AML-193 (cell line): ENCODE data around the gene NPAP1.
"Not testable (repeated sequence)": the region's sequence is repeated elsewhere in the genome, so short reads cannot be mapped to it uniquely, and the experiment has no call there.

ENCODE experiments used
- DNase-seq, 2 experiments: peaks; one replicate each; lab custom pipeline; 2025; lab: John Stamatoyannopoulos, UW

NPAP1 gene, protein sequence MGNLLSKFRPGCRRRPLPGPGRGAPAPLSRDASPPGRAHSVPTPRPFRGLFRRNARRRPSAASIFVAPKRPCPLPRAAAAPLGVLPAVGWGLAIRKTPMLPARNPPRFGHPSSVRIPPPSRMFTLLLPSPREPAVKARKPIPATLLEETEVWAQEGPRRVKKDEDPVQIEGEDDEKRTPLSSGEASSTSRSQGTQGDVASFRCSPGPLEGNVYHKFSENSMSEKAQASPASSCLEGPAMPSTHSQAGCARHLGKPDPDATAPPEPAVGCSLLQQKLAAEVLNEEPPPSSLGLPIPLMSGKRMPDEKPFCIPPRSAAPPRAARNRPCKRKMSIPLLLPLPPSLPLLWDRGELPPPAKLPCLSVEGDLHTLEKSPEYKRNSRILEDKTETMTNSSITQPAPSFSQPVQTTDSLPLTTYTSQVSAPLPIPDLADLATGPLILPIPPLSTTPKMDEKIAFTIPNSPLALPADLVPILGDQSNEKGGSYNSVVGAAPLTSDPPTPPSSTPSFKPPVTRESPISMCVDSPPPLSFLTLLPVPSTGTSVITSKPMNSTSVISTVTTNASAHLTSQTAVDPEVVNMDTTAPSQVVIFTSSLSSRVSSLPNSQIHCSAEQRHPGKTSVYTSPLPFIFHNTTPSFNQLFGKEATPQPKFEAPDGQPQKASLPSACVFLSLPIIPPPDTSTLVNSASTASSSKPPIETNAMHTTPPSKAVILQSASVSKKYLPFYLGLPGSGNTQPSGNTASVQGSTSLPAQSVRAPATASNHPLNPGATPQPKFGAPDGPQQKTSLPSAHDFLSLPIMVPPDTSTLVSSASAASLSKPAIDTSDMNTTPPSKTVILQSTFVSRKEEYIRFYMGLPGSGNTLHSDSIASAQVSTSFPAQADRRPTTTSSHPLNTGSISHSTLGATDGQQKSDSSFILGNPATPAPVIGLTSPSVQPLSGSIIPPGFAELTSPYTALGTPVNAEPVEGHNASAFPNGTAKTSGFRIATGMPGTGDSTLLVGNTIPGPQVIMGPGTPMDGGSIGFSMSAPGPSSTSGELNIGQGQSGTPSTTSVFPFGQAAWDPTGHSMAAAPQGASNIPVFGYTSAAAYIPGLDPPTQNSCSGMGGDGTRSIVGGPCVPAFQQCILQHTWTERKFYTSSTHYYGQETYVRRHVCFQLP

DNA sequence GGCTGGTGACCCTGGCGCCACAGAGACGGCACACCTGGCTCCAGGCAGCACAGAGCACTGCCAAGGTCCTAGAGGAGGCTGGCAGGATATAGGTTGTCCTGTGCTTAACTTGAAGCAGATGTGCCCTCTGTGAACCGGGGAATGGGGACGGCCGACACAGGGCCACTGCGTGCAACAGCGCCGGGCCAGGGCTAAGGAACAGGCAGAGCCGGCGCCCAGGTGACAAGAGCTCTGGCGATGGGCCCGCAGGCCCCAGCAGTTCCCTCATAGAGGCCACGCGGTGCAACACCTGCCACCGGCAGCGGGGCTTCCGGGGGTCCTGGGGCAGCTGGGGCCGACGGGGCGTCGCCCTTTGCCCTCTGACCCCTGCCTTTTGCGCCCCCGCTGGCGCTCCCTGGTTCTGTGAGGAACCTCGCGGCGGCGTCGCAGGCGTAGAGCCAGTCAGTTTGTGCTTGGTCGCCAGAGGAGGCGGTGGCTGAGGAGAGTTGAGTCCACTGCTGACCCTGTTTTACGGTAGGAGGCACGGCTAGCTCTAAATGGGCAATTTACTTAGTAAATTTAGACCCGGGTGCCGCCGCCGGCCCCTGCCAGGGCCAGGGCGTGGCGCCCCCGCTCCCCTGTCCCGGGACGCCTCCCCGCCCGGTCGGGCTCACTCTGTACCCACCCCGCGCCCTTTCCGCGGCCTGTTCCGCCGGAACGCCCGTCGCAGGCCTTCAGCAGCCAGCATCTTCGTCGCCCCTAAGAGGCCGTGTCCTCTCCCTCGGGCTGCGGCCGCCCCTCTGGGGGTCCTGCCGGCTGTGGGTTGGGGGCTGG, at the start of gene NPAP1:
TSS of gene NPAP1 (plus strand) at position 444 of the 813 bp plus-strand sequence. CDS start at position 537, 93 bp downstream.
- no peak for DNase-seq

DNA sequence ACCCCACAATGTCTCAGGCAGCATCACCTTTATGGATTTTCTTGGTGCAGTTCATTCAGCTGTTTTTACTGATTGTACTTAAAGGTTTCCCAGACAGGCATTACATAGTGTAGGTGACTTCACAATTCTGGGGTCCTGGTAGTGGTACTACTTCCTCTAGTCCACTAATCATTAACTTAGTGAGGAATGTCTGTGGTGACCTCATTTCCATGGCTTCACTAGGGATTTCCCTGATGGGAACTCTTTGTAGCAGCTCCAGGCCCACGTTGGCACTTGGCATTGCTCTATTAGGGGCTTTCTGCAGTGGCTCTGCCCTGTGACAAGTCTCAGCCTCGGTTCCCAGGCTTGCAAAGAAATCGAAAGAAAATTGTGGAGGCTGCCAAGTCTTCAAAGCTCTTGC, 48.1 kb upstream of the NPAP1 start:
- no peak for DNase-seq

DNA sequence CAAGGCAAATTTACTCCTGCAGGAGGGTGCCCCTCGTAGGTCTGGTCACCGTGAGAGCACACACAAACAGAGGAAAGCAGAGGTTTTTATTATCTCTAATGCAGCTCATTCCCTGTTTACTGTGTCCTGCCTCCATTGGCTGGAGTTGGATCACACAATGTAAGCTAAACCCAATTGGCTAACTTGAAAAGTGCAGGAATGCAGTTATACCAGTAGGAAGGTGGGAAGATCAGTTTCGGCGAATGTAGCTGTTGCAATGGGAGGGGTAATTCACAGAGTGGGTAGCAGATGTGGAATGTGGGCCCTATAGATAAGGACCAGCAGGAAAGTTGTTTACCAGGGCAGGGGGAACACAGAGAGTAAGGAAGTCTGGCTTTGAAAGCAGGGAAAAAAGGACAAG, 42.5 kb upstream of the NPAP1 start:
- no peak for DNase-seq

DNA sequence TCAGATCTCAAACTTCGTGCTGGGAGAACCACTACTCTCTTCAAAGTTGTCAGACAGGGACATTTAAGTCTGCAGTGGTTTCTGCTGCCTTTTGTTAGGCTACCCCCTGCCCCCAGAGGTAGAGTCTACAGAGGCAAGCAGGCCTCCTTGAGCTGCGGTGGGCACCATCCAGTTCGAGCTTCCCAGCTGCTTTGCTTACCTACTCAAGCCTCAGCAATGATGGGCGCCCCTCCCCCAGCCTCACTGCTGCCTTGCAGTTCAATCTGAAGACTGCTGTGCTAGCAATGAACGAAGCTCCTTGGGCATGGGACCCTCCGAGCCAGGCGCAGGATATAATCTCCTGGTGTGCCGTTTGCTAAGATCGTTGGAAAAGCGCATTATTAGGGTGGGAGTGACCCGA, 36.2 kb upstream of the NPAP1 start:
- DNase-seq: not testable (repeated sequence)

DNA sequence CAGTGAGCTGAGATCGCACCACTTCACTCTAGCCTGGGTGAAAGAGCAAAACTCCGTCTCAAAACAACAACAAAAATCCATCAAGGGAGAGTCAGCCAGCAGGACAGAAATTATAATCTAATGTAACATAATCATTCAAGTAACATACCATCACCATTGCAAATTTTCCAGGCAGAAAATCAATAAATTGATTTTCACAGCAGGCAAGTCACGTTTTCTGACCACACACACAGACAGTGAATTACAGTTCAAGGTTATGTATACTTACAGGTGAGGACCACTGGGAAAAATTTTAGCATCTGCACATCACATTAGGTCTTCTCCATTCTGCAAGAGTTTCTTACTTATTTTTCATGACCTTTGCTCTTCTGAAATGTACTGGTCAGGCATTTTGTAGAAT, 29.9 kb upstream of the NPAP1 start:
- DNase-seq: no peak

DNA sequence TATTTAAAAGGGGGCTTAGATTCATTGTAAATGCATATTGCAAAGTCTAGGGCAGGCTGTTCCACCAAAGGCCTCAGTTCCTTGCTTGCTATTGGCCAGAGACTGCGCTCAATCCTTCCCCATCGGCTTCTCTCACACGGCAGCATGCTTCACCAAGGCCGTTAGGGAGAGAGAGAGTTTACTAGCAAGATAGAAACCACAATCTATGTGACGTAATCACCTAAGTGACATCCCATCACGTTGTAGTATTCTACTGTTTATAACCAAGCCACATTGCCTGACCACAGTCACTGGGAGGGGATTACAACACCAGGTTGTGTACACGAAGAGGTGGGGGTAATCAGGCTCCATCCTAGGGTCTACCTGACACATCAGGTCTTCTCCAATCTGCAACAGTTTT, 16.0 kb upstream of the NPAP1 start:
- no peak for DNase-seq

DNA sequence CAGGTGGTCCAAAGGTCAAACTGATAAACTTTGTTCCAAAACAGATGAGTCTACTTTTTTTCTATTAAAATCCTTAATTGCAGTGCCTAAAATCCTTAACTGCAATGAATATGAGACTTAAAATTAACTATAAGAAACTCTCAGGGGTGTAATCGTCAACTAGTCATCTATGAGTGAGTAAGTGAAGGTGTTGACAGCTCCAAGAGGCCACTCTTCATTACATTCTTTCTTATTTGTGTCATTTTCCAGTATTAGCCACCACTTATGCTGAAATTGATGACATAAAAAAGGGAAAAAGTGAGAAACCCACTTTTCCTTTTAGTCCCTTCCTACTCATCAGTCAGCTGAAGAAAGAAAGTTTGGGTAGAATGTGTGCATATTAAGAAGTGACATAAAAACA, 12.6 kb upstream of the NPAP1 start:
- no peak for DNase-seq

DNA sequence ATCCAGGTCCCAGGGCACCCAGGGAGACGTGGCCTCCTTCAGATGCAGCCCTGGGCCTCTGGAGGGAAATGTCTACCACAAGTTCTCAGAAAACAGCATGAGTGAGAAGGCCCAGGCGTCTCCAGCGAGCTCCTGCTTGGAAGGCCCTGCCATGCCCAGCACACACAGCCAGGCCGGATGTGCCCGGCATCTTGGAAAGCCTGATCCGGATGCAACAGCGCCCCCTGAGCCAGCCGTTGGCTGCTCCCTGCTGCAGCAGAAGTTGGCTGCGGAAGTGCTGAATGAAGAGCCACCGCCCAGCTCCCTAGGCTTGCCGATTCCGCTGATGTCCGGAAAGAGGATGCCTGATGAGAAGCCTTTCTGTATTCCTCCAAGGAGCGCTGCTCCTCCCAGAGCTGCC, 856 bp downstream of the NPAP1 start:
- DNase-seq: no peak

DNA sequence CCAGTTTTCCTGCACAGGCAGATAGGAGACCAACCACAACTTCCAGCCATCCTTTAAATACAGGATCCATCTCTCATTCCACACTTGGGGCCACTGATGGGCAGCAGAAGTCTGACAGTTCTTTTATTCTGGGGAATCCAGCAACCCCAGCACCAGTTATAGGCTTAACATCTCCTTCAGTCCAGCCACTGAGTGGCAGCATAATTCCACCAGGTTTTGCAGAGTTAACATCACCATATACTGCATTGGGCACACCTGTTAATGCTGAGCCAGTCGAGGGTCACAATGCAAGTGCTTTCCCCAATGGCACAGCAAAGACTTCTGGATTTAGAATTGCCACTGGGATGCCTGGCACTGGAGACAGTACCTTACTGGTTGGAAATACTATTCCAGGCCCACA, 2.9 kb downstream of the NPAP1 start:
- no peak for DNase-seq

DNA sequence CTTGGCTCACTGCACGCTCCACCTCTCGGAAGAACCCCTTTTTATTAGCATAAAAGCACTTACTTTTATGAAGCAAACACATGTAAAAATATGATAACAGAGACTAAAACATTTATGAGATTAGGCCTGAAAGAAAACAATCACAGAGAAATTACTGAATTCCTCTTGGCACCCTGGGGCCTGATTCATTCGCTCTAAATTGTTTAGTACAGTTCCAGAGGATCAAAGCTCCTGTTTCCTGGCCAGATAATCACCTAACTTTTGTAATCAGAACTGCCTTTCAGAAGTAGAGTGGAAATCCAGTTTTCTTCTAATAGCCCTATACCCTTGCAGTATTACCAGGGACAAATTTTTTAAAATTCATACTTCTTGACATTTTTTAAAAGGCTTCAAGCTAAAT, 6.4 kb downstream of the NPAP1 start:
- DNase-seq: no peak

DNA sequence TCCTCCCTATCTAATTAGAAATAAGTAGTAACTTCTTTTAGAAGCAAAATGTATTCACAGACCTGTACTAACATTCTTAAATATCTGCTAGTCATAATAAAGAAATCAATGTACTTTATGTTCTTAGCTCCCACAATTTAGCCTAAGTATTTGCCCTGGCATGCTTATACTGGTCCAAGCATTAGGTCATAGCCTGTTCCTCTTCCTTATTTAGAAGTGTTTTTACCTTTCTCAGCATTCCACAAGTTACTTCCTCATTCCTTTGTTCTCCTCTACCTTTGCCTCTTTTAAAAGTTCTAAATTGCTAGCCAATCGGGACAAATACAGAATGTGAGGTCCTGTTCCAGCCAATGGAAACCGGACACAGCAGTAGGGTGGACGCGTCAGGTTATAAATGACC, 7.3 kb downstream of the NPAP1 start:
- not testable (repeated sequence) for DNase-seq

DNA sequence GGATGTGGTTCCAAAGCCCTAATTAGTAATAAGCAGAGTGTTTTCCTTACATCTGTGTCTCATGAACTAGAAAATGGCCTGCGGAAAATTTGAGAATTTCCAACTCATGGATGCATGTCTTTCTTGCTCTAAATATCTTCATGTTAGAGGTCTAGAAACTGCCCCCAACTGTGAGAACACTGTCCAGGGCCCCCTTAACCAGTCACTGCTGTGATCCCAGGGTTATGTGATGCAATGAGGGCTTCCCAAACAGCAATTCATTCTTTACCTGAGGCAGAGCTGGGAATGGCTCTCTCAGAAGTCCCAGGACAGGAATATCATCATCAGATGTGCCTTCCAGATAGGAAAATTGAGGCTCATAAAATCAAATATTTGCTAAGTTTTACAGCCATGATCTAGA, 8.2 kb downstream of the NPAP1 start:
- no peak for DNase-seq

DNA sequence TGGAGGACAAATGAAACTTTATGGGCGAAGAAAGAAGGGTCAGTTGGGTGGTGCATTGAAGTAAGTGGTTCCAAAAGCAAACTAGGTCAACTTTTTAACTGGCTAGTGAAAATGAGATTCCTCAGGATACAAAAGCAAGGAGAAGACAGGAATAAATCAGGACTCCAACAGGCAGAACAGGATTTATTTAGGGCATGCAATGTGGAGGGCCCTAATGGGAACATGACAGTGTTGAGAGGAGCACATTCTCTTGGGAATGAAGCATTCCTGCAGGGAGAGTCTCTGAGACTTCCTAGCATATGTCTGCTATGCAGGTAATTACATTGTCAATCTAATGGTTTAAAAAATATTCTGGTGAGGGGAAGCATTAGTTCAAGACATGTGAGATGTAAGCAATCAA, 8.7 kb downstream of the NPAP1 start:
- no peak for DNase-seq

DNA sequence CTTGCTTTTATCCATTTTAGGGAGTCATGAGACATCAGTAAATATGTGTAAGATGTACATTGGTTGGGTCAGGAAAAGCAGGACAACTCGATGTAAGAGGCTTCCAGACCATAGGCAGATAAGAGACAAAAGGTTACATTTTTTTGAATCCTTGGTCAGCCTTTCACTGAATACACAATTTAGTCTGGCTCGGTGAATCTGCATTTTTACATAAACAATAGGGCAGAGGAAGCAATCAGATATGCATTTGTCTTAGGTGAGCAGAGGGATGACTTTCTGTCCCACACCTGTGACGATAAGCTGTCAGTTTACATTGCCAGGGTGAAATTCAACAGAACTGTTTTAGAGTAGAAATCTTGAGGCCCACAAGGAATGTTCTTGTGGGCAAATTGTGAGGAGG, 20.6 kb downstream of the NPAP1 start:
- no peak for DNase-seq

DNA sequence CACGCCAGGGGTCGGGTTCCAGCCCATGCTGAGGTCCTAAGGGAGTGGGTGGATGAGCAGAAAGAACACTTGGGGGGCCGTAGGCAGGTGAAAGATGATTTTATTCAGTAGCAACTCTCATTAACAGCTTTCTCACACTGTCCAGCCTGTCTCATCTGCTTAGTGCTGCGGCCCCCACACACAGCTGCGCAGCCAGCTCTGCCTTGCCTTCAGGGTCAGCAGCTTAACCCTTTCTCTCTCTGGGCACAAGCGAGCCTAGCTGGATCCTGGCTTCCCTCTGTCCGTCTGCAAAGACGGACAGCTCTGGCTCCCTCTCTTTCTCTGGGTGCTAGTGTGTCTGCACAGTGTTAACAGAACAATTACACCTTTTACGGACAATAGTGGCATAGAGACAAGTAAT, 21.3 kb downstream of the NPAP1 start:
- DNase-seq: no peak

DNA sequence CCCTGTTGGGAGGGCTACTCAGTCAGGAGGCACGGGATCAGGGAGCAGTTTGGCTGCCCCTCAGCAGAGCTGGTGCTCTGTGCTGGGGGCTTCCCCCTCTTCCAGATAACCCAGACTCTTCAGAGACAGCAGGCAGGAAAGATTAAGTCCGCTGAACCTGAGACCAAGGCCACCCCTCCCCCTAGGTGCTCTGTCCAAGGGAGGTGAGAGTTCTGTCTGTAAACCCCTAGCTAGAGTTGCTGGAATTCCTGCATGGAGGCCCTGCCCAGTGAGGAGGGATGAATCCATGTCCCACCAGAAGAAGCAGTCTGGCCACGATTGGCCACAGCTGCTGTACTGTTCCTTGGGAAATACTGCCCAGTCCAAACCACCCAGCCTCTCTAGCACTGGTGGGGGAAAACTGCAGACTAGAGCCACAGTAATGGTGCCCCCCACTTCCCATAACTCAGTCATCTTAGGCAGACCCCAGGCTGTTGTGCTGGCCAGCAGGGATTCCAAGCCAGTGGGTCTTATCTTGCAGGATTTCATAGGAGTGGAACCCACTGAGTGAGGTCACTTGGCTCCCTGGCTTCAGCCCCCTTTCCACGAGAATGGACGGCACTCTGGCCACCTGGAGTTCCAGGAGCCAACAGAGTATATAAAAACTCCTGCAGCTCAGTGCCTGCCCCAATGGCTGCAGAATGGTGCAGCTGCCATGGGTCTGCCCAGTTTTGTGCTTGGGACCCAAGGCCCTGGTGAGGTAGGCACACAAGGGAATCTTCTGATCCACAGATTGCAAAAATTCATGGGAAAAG, 42.9 kb downstream of the NPAP1 start:
- DNase-seq: no peak

DNA sequence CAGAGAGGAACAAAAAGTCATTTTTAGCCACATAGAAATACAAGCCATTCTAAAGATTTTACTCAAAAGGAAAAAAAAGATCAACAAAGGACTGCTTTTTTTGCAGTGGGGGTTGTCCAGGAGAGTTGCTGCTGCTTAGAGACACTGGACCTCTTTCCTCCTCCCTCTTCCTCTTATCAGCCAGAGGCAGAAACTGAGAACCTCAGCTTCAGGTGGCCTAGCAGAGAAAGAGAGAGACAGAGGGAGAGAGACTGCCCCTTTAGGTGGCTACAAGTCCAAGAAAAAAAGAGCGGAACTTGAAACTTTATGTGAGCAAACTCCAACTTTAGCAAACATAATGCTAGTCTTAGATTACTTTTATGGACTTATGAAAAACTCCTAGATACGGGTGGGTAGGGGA, 54.2 kb downstream of the NPAP1 start:
- no peak for DNase-seq
